Tongue (tissue), 3 donors: Measurements from ENCODE around the gene MDGA2. TPM values are rescaled to one million over a fixed set of nuclear protein-coding genes. Genes with fewer than 3 reads are reported as not detected.

Experiments
- DNase-seq: peaks from one replicate; pipeline ENCODE4 v3.0.0-alpha.2; 2015
- small RNA-seq: library from RNA; depleted of rRNA; stranded (forward); fragments of <200 nt; gene quantifications from one replicate; pipeline ENCODE3, GENCODE V24; 2014; ENCODE audit warnings: low replicate concordance
- total RNA-seq: library from RNA; depleted of rRNA; stranded (reverse); fragments of >200 nt; gene quantifications from one replicate; pipeline ENCODE4 v1.2.3, GENCODE V29; 2014

Gene MDGA2
- total RNA-seq, 1 donor from 2014 or later = 1.0 TPM

DNA sequence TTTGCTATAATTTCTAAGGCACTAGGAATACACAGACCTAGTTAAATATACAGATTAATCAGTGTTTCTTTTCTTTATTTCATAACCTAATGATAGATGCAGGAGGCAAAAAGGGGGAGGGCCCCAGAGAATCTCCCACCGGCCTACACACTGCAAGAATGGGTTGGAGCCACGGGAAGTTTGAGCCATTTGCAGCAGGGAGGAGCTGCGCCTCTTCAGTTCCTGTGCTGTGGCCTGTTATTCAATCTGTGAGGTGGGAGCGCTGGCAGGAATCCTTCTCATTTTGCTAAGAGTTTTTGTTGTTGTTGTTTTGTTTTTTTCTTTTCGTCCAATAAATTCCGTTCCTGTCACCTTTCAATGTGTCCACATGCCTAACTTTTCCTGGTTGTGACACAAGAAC, 772.6 kb downstream of the MDGA2 start:
- no peak for DNase-seq

DNA sequence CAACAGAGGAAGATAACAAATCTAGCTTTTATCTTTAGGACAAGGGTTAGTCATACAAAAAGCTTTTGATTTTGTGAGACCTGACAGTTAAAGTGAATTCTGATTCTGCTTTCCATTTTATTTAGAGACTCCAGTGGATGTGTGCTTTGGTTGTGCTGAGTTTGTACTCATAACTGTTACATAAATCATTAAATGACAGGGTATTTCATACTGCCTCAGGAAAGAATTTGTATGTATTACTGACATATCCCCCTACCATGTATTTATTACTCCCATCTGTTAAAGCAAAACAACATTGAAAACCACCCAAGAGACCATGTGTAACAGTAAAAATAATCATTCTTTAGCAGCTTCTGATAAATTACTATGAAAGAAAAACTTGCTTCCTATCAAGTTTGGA, 780.9 kb downstream of the MDGA2 start:
- DNase-seq = no peak

DNA sequence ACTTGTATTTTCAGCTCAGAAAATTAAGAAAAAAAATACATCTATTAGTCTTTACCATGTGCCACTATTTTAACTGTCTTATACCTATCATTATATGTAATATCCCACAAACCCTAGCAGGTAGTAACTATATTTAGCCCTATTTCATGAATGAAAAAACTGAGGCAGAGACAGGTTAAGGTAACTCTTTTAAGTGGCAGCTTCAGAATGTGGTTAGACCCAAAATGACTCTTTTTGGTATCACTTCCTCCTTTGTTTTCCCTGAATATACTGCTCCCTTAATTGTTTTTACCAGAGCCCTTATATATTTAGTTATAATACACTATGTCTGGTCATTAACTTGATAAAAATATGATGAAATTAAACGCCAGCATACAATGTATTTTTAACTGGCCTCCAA, 788.3 kb downstream of the MDGA2 start:
- no peak for DNase-seq

DNA sequence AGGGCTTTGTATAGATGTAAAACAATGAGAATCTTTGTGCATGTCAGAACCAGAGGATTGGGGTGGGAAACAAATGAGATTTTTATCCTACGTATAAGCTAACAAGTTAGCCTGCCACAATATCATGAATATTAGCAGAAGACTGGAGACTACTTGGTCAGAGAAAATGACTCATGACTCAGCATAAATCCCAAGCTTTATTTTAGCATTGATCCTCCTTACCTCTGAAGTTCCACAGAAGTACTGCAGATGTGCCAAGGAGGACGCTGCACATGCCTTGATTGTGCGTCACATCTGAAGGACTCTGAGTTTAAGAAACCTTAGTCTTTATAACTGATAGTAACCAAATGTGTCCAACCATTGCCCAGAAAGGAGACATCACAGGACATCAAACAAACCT, 789.8 kb downstream of the MDGA2 start:
- DNase-seq = no peak

DNA sequence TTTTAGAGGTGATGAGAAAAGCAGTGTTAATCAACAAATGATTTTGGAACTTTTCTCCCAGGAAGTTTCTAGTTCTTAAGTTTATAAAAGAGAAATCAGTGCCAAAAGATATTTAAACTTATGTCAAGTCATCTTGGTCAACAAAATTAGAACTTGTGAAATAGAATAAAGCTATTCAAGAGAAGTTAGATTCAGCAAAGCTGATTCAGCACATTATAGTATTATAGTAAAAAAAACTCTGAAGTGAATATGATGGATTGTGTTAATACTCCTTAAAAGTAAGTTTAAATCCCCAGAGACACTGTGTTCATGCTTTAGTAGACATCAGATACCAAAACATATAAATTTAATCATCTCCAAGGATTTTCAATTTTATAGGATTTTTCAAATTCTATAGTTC, 813.7 kb downstream of the MDGA2 start:
- DNase-seq = no peak

DNA sequence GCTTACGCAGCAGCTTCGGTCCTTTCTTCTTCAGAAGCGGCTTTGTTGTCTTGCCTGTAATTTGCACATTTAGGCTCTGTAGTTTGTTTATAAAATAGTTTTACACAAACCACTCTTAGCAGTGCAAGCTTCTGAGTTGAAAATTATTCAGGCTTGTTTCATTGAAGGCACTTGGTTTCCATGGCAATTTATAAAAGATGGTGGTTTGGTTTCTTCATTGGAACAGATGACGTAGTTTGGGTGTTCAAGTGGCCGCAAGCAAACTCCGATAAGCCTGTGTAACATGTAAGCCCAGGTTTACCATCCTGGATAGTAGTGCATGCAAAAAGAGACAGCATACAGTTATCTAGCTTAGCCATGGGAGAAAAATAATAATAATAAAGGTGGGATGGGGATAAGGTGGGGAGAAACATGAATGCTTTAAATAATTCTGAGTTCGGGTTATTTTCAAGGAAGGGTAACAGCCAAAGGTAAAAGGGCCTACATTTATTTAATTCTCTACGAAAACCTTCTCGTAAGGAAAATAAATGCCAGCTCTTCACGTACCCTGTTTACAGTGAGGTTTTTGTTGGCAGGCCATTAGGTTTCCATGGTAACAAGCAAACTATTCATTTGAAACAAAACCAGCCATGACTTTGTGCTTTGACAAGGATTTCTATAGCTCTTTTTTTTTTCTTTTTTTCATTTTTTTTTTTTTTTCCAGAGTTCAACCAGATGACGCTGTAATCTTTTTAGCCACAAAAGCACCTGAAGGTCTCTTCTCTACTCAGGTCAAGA, 834.3 kb downstream of the MDGA2 start:
- peak; percentile 58 for DNase-seq

DNA sequence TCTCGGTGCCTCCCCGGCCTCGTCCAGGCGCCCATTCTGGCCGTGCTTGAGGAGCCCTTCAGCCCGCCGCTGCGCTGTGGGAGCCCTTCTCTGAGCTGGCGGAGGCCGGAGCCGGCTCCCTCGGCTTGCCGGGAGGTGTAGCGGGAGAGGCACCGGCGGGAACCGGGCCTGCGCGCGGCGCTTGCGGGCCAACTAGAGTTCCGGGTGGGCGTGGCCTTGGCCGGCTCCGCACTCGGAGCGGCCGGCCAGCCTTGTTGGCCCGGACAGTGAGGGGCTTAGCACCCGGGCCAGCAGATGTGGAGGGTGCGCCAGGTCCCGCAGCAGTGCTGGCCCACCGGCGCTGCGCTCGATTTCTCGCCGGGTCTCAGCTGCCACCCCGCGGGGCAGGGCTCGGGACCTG, 855.1 kb downstream of the MDGA2 start:
- no peak for DNase-seq

DNA sequence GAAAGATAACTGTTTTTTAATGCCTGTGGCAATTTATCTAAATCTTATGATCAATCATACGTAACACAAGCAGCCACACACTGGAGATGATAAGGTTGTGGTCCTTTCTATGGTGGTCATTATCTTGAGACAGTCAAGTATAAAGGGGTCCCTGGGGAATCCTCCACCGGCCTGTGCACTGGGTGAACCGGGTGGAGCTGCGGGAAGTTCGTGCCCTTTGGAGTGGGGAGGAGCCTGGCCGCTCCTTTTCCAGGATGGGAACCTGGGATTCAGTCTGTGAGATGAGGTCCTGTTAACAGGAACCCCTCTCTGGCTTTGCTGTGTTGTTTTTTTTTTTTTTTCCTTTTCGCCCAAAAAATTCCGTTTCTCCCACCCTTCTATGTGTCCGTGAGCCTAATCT, 856.3 kb downstream of the MDGA2 start:
- no peak for DNase-seq

DNA sequence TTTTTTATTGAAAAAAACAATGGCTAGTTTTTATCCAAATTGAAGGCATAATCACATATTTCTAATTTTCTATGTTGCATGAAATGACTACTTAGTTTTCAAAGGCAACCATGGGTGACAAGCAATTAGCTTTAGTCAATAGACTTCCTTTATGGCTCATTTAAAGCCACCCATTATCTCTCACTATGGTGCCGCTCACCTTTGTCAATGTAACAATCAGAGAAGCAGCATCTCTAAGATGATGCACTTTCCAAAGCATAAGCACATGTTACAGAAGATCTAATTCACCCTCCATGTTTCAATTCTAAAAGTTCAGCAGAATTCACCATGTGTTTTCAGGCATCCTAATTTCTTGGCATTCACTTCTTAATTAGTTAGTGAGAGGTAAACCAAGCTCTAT, 857.3 kb downstream of the MDGA2 start:
- no peak for DNase-seq

DNA sequence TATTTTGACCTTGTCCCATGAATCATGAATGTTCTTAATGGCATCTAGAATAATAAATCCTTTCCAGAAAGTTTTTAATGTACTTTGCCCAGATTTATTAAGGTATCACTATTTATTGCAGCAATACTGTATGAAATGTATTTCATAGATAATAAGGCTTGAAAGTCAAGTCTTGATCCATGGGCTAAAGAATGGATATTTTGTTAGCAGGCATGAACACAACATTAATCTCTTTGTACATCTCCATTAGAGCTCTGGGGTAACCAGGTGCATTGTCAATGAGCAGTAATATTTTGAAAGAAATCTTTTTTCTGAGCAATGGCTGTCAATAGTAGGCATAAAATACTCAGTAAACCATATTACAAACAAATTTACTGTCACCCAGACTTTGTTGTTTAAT, 882.3 kb downstream of the MDGA2 start:
- no peak for DNase-seq

Small RNA genes within 50 kb of the gene (small RNA-seq; reads per million reads assigned to genes)
- gene RF00402 = not detected
